C1 segment of cervical spinal cord (tissue), 14 donors: ENCODE data around the gene PKM.

Experiments
- DNase-seq, 14 donors: peaks; one replicate each; lab custom pipeline; 2025; lab: John Stamatoyannopoulos, UW

Gene PKM

DNA sequence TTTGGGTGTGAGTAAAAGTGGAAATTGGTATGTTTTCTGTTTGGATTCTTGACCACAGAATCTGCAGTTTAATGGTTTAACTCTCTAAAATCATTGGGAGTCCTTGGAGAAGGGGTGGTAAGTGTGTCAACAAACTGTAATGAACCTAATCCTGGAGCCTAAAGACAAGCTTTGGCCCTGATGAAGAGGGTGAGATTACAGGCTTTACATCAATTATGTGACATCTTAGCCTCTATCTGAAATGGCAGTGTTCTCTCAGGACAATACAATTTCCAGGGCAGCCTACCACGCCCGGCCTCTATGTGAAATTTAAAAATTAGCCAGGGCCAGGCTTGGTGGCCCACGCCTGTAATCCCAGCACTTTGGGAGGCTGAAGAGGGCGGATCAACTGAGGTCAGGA, 4.3 kb upstream of the PKM start:
- DNase-seq, result no peak

DNA sequence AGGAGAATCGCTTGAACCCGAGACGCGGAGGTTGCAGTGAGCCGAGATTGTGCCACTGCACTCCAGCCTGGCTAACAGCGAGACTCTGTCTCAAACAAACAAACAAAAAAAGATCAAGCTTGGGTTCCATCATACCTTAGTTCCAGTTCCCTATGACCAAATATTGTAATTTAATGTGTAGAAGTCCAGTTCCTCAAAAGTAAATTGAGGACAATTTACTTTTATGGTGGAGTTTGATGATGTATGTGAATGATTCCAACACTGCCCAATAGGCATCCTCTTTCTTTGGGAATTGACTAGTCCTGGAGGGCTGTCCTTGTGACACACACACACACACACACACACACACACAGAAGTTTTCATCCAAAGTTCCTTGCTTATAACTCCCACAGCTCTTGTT, 2.8 kb upstream of the PKM start:
- no peak for DNase-seq

DNA sequence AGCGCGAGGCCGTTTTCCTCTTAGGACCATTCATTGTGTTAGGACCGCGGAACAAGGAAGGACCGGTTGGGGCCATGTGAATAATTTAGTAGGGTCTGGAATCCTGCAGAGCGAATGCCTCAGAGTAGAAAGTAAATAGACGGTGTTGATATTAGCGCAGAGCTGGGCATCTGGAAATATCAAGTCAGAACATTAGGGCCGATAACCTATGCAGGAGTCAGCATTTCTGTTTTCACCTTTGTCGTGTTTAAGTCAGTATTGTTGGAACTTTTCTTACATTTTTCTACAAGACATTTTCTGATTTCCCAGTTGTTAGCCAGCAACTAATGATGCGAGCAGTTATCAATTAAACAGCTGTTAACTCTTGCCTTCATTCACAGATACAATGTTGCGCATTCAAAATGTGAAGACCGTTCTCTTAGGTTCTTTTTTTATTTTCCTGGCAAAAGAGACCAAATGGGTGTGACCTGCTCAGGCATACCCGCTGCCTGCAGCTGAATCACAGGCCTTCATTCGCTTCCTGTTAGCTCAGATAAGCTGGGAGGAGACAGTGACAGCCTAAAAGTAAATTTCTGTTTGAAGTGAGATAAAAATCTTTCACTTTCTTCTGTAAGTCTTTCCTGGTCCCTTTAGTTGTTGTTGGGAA, 966 bp upstream of the PKM start:
- peak in 1 of 14 donors; percentile 65 for DNase-seq

DNA sequence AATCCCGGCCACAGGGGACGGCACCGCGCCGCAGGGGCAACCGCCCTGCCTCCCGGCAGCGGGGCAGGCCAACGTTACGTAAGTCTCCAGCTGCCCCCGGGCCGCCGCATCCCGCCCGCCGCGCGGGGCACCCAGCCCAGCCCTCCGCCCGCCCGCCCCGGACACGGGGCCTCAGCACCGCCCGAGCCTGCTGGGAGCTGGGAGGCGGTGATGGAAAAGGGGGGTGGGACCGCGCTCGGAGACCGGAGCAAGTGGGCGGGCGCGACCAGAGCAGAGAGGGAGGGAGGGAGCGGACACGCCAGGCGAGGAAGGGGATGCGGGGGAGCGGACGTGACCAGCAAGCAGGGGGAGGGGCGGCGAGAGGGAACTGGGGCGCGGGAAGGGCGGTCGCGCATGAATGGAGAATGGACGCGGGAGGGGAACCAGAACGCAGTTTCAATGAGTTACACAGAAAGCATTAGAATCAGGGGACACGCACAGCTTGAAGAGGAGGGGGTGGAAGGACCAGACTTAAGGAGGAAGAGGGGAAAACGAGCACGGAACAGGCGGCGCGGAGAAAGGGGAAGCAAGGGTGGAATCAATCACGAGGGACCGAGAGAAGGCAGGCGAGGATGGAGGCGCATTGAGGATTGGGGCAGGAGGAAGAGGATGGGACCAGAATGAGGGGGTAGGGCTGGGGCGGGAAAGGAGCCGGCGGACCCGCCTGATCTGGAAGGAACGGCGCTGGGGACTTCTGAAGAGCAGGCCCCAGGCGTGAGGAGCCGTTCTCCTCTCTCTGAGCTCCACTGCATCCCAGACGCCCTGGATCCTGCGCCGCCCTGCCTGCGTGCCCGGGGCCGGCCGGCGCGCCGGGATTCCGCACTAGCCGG, 559 bp downstream of the PKM start:
- peak; percentile 22 to 92 (median 79) for DNase-seq

DNA sequence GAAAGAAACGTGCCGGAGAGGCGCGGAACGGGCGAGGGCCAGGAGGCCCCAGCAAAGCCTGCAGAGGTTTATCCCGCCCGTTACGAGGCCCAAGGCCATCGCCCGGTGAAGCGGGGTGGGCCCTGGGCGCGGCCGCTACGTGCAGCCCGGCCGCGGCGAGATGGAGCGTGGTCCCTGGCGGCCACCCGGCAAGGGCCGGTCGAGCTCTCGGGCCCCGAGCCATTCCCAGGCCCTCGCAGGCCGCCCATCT, 1.1 kb downstream of the PKM start:
- DNase-seq, result peak in 2 of 14 donors; percentile 51 to 57

DNA sequence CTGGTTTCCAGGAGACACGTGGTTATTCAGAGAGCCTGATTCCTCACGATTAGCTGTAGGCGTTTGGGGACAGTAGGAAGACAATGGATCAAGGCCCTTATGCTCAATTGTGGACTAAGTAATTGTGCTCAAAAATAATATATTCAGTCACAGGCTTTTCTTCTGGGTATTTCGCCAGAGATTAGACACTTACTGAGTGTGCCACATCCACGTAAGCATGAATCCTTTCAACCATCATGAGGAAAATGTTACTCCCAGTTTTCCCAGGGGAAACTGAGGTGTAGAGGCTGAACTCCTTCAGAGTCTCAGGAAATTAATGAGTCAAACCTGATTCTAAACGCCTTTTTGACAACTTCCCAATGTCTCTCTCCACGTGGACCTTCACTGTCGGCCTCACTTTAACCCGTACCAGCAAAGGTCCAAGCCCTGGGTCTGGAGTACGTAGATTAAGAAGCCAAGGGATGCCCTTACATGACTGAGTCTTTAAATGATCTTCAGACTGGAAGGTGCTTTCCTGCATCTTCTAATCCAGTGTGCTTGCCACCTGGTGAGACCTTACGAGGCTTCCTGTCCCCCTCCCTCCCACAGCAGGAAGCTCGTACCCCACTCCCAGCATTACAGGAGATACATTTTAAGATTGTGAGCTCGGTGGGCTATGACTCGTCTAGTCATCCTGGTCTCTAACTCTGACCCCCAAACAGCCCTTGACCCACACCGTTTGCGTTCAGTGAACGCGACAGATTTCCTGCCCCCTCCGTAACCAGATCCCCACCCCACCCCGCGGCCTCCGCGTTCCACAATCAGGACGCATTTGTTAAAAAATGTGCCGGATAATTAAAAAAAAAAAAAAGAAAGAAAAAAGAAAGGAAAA, 1.7 kb downstream of the PKM start:
- DNase-seq, result no peak

DNA sequence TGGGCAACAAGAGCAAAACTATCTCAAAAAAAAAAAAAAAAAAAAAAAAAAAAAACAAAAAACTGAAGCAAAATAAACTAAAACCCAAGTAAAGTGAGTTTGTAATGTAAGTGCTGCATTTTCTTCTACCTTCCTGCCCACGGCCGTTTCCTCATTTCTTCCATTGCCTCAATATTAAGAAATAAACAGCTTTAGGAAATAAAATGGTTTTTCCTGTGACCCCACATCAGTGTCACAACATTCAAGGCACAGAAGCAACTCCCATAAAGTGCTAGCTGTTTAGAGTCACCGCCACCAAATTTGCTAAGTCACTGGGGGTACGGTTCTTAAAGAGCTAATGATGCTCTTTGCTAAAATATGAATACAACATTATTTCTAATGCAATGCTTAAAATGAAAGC, 3.3 kb downstream of the PKM start:
- no peak for DNase-seq

DNA sequence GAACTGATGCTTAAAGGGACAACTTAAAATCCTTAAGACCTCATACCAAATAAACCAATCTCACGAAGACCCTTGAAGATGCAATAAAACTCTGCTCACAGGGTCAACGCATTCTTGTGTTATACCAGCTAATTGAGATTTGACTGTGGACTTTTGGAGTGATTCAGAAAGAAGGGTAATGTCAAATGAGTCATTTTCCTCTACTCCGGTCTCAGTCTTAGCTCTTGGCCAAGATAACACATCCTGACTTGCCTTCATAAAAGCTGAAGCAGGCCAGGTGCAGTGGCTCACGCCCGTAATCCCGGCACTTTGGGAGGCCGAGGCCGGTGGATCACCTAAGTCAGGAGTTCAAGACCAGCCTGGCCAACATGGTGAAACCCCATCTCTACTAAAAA, 3.8 kb downstream of the PKM start:
- DNase-seq, result peak in 2 of 14 donors; percentile 17 to 26

DNA sequence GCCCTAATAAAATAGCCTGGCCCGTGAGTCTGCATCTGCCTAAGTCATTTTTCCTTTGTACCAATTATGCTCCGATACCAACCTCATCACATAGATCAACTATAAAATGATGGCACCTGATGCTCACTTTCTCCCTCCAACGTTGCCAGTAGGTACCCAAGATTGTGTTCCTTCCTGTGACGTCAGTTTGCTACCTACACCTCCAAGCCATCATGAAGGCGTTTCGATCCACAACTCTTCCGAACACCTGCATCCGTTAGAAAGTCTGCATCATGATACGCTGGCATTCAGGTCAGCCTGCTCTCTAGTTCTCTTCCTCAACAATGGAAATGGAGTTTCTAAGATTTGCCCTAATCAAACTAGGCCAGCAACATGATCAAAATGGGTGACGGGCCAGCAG, 7.7 kb downstream of the PKM start:
- no peak for DNase-seq

DNA sequence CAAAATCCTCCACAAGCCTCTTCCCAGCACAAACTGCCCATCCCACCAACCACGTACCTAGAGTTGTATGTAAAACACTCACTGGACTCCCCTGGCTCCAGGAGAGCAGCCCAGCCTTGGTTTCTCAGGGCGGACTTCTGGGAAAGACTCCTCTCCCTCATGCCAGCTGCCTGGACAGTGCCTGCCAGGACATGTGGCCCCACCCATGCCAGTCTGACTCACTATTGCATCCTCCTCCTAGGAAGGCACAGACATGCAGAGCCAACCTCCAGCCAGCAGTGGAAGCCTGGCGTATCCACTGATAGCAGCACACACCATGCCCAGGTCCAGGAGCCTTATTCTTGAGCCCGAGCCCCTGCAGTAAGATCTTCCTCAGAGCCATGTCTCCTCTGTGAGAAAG, 8.6 kb downstream of the PKM start:
- peak in 6 of 14 donors; percentile 11 to 85 (median 22) for DNase-seq

DNA sequence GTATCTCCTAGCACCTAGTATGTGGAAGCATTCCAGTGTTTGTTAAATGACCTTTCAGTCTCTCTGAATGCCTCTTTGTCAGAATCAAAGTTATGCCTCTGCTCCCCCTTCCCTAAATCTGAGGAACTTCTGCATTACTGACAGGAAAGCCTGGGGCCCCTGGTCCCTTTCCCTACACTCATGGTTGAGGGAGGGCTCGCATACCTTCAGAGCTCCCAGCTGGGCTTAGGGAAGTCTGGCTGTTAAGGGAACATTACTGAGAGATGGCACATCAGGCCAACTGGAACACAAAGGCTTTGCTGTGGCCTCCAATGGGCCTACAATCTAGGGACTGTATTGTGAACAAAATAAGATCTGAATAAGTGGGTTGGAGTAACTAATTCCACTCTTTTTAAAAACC, 10.3 kb downstream of the PKM start:
- DNase-seq, result peak in 1 of 14 donors; percentile 10

DNA sequence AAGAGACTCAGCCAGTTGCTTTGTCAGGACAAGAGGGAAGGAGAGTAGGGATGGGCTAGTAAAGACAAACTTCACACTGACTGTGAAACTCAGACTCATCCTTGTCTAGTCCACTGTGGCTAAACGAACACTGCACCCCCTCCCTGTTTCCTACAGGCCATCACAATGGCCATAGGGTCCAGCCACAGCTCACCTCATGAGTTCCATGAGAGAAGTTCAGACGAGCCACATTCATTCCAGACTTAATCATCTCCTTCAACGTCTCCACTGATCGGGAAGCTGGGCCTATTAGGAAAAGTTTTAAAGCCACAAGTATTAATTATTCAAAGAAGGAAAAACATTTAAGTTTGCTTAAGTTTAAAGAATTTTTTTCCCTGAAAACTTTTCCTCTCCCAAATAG, 13.8 kb downstream of the PKM start:
- DNase-seq, result no peak

DNA sequence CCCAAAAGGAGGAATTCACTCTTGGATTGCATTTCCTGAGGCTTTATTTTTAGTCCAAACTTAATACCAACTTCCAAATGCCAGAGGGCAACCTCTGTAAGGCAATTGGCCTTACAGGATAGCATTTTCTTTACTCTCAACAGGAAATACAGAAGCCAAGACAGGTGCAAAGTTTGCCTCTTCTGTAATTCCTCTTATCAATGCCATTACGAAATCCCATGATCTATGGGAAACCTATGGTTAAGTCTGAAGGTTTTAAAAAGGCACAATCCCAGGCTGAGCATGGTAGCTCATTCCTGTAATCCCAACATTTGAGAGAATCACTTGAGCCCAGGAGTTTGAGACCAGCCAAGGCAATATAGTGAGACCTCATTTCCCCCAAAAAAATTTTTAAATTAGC, 14.9 kb downstream of the PKM start:
- no peak for DNase-seq

DNA sequence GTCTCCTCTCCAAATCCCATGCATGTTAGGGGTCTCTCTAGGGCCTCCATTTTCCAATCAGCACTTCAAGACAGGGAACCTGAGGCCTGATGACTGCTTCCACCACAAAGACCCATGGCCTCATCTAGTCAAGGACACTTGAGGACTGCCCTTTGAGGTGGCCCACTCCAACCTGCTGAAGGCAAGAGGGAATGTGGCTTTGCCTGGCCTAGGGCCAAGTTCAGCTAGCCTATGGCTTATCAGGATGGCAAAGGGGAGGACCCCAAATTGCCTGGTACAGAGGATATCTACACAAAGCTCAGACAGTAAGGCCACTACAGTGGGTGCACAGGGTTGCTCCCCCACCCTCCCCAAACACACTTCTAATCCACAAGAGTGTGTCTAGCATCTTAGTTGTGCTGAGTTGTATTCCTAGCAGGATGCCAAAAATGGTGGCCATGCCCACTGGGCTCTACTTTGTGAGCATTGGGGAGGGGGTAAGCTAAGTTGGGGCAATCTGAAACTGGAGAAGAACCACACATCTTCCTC, 23.4 kb downstream of the PKM start:
- DNase-seq, result no peak

DNA sequence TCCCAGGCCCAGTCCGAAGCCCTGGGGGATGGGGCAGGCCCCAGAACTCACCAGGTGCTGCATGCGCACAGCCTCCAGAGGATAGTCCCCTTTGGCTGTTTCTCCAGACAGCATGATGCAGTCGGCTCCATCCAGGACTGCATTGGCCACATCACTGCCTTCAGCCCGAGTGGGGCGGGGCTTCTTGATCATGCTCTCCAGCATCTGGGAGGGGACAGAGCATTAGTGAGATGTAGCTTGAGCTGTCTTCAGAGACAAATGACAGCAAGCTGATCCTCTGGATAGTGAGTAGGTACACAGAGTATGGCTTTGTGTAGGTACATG, 24.4 kb downstream of the PKM start:
- no peak for DNase-seq

DNA sequence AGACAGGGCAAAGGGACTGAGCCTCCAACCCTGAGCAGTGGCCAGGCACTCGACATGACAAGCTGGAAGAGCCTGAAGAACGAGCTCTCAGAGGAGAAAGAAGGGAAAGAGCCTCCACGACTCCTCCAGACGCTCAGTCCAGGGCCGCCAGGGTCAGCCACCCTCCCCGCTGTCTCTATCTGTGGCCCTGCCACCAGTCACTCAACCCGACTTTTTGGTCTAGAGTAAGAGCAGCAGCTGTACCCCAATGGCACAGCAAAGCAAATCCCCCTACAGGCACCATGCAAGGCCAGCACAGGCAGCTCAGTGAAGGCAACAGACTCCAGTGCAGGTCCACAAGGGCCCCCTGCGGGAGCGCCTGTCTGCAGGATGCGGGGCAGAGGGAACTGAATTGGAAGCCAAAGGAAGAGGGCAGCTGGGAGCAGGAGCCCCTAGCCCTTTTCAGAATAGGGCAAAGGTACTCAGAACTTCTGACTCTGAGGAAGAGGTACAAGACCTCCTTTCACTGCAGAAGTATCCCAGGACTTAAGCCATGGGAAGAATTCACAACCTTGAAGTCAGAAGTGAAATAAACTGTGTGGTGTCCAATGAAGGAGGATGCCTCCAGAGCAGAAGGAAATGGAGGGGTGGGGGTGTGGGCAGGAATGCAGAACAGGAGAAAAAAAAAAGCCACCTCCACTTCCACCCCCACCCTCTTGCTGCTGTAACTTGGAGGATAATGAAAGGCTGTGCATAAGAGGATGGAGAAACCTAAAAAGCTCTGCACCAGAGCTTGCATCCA, 24.9 kb downstream of the PKM start:
- no peak for DNase-seq

DNA sequence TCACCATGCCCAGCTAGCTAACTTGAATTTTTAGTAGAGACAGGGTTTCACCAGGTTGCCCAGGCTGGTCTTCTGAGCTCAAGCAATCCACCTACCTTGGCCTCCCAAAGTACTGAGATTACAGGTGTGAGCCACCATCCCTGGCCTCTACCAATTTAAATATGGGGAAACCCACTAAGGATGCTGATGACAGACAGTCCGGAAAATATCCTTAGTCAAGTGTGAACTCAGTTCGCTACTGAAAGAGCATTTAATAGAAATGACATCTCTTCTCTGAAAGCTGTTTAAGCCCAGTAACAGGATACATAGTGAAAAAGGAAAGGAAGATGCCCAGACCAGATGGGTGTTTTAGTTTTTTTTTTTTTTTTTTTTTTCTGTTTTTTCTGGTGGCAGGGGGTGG, 25.7 kb downstream of the PKM start:
- no peak for DNase-seq

DNA sequence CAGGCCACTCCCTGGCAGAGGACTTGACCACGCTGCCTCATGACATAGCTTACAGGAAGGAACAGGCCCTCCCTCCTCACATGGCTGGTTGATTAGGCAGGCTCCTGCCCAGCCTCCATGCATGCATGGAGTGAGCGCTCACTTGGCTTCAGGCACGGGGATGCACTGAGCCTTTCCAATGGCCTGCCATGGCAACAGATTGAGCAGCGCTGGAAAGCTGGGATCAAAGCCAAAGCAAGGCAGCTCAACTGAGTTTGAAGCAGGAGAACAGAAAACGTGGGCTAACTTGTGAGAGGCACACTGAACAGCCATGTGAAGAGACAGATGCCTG, 27.5 kb downstream of the PKM start:
- peak in 13 of 14 donors; percentile 19 to 99 (median 73) for DNase-seq

DNA sequence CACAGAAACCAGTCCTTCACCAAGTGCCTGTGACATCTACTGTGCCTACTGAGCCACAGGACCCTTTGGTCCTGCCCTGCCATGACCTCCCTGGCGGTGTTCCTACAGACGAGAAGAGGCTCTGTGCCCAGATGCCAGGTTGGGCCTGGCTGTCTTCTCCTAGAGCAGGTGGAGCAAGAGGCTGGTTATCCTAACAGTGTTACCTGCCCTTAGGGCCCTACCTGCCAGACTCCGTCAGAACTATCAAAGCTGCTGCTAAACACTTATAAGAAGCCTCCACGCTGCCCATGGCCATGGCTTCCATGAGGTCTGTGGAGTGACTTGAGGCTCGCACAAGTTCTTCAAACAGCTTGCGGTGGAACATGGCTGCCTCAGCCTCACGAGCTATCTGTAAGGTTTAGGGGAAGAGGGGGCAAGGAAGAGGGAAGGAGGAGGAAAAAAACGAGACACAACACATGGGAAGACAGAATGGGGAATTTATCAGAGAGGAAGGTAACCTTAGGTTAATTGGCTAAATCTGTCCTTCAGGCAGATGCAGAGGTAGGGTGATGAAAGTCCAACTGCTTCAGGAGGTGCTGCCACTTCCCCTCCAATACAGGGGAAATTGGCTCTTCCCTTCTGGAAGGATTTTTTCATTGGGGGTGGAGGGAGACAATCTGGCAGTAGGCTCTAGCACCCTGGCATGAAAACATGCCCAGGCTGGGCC, 28.0 kb downstream of the PKM start:
- no peak for DNase-seq

DNA sequence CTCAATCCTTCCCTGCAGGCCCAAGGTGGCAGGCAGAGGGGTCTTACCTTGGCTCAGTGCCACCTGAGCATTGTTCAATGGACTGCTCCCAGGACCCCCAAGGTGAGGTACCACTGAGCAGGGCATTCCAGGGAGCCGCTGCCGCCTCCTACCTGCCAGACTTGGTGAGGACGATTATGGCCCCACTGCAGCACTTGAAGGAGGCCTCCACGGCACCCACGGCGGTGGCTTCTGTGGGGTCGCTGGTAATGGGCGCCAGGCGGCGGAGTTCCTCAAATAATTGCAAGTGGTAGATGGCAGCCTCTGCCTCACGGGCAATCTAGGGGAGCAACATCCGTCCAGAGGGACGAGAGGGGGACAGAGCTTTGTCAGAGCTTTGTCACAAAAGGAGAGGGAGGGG, 28.7 kb downstream of the PKM start:
- no peak for DNase-seq

DNA sequence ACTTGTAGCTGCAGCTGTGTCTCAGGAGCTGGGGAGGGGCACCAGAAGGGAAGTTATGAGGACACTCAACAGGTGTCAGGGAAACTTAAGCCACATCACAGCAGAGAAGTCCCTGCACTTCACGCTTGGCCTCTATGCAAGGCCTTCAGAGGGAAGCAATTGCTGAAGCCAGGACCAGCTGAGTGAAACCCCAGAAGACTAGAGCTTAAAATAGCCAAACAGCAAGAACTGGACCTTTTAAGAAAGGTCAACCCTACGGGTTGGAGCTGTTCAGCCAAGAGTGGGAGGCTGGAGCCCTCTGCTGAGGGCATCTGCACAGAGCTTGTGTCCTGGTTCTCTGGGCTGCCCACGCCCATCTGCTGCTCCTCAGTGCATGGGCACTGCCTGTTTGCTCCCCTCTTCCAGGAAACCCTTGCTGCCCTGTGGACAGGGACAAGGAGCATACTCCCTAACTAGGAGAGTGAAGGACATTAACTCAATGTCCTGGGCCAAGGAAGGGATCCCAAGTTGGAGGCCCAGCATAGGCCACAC, 29.5 kb downstream of the PKM start:
- DNase-seq, result peak in 4 of 14 donors; percentile 11 to 55 (median 19)
